Spleen (tissue), 7 donors: ENCODE results near the gene CDC42EP1.

Experiments
- CTCF ChIP-seq, 11 experiments: fragments of 200-600 bp in 7 of 11; fragments of 450-650 bp in 4 of 11; sonication (generic) in 4 of 11; IDR thresholded peaks in 8 of 11; conservative IDR thresholded peaks in 3 of 11; 1 replicate in 7 of 11; 2 replicates in 4 of 11; pipeline versions ENCODE4 v1.4.0 to v1.8.0; 2016 to 2021; ENCODE audit warnings: antibody characterized with exemption in 11 of 11, inconsistent platforms in 4 of 11, mild to moderate bottlenecking in 1 of 11
- POLR2A ChIP-seq, 3 donors: fragments of 450-650 bp; IDR thresholded peaks; one replicate each; pipeline ENCODE4 v1.5.1; 2017; ENCODE audit warnings: antibody characterized with exemption in 3 of 3, mild to moderate bottlenecking in 1 of 3
- POLR2AphosphoS5 ChIP-seq, 3 donors: sonication (generic); formaldehyde crosslinking; IDR thresholded peaks; one replicate each; pipeline ENCODE4 v1.5.1; 2017; ENCODE audit warnings: antibody characterized with exemption in 3 of 3
- donor health status: DM: no; HTN: no; CAD: no; lungs with moderate emphysema.
- donor health status: DM: no; HTN: no; CAD: no.
- donor health status: DM: no; HTN: no; CAD: no.

GRCh38 chr22:37582526-37582925 is 22.2 kb downstream of the CDC42EP1 start:
- TF ChIP-seq CTCF (IDR thresholded peaks at IDR 0.05 in 8 of 11, conservative IDR thresholded peaks at IDR 0.05 in 3 of 11), result no peak
- no peak for TF ChIP-seq POLR2AphosphoS5 (IDR thresholded peaks at IDR 0.05)
- no peak for TF ChIP-seq POLR2A (IDR thresholded peaks at IDR 0.05)
